ENCODE results near the gene DIS3.
"Not testable (repeated sequence)": the region's sequence is repeated elsewhere in the genome, so short reads cannot be mapped to it uniquely, and the experiment has no call there.

Gene DIS3

DNA sequence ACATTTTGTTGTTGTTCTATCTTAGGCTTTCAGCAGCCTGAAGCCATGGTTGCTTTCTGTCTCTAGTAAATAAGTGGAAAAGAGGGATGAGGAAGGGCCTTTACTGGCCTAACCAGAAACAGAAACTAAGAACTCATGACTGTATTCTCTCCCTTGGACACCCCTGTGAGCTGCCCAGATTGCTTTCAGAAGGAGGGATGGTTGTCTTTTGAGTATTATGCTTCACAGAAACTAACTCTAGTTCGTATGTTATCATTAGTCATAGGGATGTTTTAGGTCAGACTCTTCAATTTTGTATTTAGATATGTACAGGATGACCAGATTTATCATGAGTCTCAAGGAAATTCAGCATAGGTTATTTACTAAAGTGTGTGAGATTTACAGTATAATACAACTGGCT is 36.4 kb downstream of the DIS3 start:
- no peak overlapping the region for H3K4me3 ChIP-seq (ENCODE audit: low read depth, low read length)
- DNase-seq (ENCODE audit: low read depth, low spot score) = peak; percentile 6
- TF ChIP-seq, protein P1, sequence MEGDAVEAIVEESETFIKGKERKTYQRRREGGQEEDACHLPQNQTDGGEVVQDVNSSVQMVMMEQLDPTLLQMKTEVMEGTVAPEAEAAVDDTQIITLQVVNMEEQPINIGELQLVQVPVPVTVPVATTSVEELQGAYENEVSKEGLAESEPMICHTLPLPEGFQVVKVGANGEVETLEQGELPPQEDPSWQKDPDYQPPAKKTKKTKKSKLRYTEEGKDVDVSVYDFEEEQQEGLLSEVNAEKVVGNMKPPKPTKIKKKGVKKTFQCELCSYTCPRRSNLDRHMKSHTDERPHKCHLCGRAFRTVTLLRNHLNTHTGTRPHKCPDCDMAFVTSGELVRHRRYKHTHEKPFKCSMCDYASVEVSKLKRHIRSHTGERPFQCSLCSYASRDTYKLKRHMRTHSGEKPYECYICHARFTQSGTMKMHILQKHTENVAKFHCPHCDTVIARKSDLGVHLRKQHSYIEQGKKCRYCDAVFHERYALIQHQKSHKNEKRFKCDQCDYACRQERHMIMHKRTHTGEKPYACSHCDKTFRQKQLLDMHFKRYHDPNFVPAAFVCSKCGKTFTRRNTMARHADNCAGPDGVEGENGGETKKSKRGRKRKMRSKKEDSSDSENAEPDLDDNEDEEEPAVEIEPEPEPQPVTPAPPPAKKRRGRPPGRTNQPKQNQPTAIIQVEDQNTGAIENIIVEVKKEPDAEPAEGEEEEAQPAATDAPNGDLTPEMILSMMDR (IDR thresholded peaks at IDR 0.05; ENCODE audit: low read depth, low read length) = no peak
- in situ Hi-C loops (cut with HindIII; ENCODE audit: low sequenced_read_pairs) = no loop called here

DNA sequence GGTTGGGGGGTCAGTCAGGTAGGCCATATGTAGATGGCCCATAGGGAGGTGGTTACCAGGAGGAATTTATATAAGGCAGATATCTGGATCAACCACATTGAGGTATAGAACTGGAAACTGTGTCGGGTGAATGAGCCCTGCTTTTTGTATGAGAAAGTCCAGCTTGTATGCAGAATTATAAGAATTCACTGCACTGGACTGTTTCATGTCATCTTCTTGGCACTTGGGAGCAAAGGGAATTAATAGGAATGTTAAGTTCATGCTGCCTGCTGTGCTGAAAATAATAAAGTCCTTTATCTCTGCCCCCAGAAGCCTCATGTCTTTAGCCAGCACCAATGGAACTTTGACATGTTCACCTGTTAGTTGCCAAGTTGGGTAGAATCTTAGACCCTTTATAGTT is 41.7 kb downstream of the DIS3 start:
- TF ChIP-seq, protein P1 (IDR thresholded peaks at IDR 0.05; ENCODE audit: low read depth, low read length) = no peak
- in situ Hi-C loops (cut with HindIII; ENCODE audit: low sequenced_read_pairs) = no loop called here
- H3K4me3 ChIP-seq (ENCODE audit: low read depth, low read length) = no peak overlapping the region
- no peak for DNase-seq (ENCODE audit: low read depth, low spot score)

DNA sequence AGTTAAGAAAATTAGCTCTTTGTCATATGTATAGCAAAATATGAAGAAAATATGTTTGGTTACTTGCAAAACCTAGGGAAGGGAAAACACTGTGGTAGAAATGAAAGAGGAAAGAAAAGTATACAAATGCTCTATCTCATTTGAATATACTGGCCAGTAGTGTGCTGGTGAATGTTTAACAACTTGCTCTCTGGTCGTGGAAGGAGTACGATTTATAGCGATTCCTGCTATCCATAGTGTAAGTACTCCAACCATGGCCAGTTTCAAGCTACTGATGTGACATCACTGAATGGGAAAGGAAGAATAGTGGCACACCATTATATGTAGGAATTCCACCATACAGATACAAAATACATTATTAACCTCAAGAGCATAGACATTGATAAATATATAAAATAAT is 44.7 kb downstream of the DIS3 start:
- no peak for DNase-seq (ENCODE audit: low read depth, low spot score)
- in situ Hi-C loops (cut with HindIII; ENCODE audit: low sequenced_read_pairs) = no loop called here
- H3K4me3 ChIP-seq (ENCODE audit: low read depth, low read length) = no peak overlapping the region
- TF ChIP-seq, protein P1 (IDR thresholded peaks at IDR 0.05; ENCODE audit: low read depth, low read length) = no peak

DNA sequence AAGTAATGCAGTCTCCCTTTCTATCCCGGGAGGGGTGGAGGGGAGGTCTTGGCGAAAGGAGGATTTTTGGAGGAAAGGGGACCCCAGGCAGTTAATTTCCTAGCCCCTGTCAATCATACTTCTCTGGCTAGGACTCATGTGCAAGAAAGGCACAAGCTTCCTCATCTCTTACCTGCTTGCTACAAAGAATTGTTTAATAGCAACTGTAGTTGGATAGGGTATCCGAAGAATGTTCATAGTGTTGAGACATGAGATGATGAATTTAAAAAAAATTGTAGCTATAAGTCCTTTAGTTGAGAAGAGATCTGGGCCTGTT is 53.5 kb downstream of the DIS3 start:
- no peak for DNase-seq (ENCODE audit: low read depth, low spot score)
- TF ChIP-seq, protein P1 (IDR thresholded peaks at IDR 0.05; ENCODE audit: low read depth, low read length) = no peak
- in situ Hi-C loops (cut with HindIII; ENCODE audit: low sequenced_read_pairs) = no loop called here
- H3K4me3 ChIP-seq (ENCODE audit: low read depth, low read length) = peak overlapping the region; percentile 97

DNA sequence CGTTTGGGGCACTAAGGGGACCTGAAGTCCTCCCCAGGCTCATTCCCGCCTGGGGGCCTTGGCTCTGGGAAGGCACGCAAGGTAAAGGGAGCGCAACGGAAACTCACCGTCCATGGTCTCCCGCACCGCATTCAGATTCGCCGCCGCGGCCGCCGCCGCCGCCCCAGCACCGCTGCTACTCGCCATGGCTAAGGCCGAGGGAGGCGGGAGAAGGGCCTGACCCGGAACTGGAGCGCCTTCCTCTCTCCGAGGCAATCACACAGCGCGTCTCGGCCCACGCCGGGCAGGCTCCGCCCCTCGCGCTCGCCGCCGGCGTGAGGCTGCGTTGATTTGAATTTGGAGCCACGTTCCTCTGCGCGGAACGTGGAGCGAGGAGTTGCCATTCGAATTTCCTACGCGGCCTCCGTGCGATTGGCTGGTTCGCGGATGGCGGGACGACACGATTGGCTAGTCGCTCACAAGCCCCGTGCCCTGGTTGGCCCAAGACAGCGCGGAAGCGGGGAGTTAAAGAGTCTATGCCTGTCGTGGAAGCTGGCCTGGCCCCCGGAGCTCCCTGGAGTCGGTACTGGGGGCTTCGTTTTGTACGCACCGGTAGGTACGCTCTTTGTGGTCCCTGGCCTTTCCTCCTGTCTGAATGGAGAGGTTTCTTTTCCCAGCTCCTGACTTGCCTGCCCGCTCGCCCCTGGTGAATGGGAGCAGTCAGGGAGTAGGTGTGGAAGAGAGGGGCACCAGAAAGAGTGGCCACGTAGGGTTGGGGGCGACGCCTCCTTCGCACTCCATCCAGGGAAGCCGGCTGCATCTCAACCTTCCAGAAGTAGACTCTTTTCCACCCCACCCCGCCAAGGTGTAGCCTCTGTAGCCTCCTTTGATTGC is 54.0 kb downstream of the DIS3 start, which contains the start of the genes BORA and MZT1:
BORA (plus strand) TSS at position 507 of the 873 bp plus-strand sequence. CDS start 1,018 bp downstream, outside the sequence.
MZT1 (minus strand) TSS at position 213 of the 873 bp plus-strand sequence; CDS start at position 186, 27 bp downstream.
- TF ChIP-seq, protein P1 (IDR thresholded peaks at IDR 0.05; ENCODE audit: low read depth, low read length) = no peak
- H3K4me3 ChIP-seq (ENCODE audit: low read depth, low read length) = peak within 1 kb of the TSS; percentile 97
- peak; percentile 99 for DNase-seq (ENCODE audit: low read depth, low spot score)
- in situ Hi-C loops (cut with HindIII; ENCODE audit: low sequenced_read_pairs) = no loop called here

DNA sequence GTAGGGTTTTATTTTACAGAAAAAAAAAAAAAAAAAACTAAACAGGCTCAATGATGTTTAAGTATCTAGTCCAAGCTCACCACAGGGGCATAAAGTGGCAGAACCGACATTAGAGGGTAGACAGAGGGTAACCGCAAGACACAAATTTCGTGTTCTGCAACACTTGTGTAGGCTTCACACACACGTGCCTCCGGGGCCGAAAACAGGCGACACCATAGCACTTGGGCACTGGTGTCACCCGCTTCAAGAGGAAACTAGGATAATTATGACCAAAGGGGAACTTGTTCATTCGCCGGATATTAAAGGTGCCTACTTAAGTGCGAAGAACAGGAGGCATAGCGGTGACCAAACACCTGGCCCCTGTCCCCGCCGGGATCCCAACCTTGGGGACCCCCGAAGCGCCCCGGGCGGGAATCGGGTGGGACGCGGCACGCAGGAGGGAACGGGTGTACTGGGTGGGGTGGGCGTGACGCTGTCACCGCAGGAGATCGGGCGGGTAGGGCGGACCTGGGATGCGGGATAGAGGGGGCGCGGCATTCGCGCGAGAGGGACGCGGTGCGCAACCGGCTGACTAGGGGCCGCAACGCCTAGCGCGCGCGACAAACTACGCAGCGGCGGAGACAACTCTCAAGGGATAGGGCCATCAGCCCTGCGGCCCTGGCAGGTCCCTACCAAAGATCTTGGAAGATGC is 54.8 kb downstream of the DIS3 start:
- peak; percentile 6 for DNase-seq (ENCODE audit: low read depth, low spot score)
- in situ Hi-C loops (cut with HindIII; ENCODE audit: low sequenced_read_pairs) = no loop called here
- H3K4me3 ChIP-seq (ENCODE audit: low read depth, low read length) = peak overlapping the region; percentile 97
- TF ChIP-seq, protein P1 (IDR thresholded peaks at IDR 0.05; ENCODE audit: low read depth, low read length) = no peak

DNA sequence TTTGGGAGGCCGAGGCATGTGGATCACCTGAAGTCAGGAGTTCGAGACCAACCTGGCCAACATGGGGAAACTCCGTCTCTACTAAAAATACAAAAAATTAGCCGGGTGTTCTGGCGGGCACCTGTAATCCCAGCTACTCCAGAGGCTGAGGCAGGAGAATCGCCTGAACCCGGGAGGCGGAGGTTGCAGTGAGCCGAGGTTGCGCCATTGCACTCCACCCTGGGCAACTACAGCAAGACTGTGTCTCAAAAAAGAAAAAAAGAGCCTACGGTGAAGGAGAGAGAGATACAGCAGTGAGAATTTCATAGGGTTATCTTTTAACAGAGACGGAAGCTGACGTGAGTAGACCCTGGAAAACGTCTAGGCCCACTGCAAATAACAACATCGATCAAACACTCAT is 55.5 kb downstream of the DIS3 start:
- H3K4me3 ChIP-seq (ENCODE audit: low read depth, low read length) = peak overlapping the region; percentile 97
- in situ Hi-C loops (cut with HindIII; ENCODE audit: low sequenced_read_pairs); DNase-seq (ENCODE audit: low read depth, low spot score): not testable (repeated sequence)

Measured in astrocyte of the spinal cord (primary cell).